ENCODE measurements around the gene PWWP2A. TPM values are rescaled to one million over a fixed set of nuclear protein-coding genes. Genes with fewer than 3 reads are reported as not detected.

The PWWP2A gene
- total RNA-seq, 1 experiment from 2014 or later: 14.7 TPM

GRCh38 chr5:160089531-160089930, 29.7 kb downstream of the PWWP2A start:
- TF ChIP-seq ZBTB33 (IDR thresholded peaks at IDR 0.05; ENCODE audit: extremely low read depth, insufficient replicate concordance, low read length): no peak
- no peak for TF ChIP-seq EGR1 (IDR thresholded peaks at IDR 0.05; ENCODE audit: low read depth)
- no peak for TF ChIP-seq RAD21 (IDR thresholded peaks at IDR 0.05; ENCODE audit: low read depth)
- TF ChIP-seq ZNF274 (IDR thresholded peaks at IDR 0.05; ENCODE audit: low read depth, low read length): no peak
- TF ChIP-seq SP1 (IDR thresholded peaks at IDR 0.05; ENCODE audit: low read depth): no peak
- no peak for TF ChIP-seq ZFX (IDR thresholded peaks at IDR 0.05)
- TF ChIP-seq POLR2AphosphoS5 (IDR thresholded peaks at IDR 0.05; ENCODE audit: low read depth, low read length): no peak
- no peak for TF ChIP-seq ATF3 (IDR thresholded peaks at IDR 0.05)
- TF ChIP-seq SRF (IDR thresholded peaks at IDR 0.05; ENCODE audit: low read depth): no peak
- TF ChIP-seq MAX (IDR thresholded peaks at IDR 0.05): no peak
- TF ChIP-seq EZH2 (IDR thresholded peaks at IDR 0.05): no peak
- TF ChIP-seq POLR2A (IDR thresholded peaks at IDR 0.05; ENCODE audit: borderline replicate concordance, extremely low read depth, insufficient read depth, insufficient read length): no peak
- TF ChIP-seq JUND (IDR thresholded peaks at IDR 0.05): no peak
- TF ChIP-seq ELF1 (IDR thresholded peaks at IDR 0.05; ENCODE audit: borderline replicate concordance, low read depth): no peak
- TF ChIP-seq YY1 (IDR thresholded peaks at IDR 0.05; ENCODE audit: extremely low read depth, insufficient replicate concordance, low read depth, low read length): no peak
- no peak for TF ChIP-seq CTCF (IDR thresholded peaks at IDR 0.05 in 2 of 3, conservative IDR thresholded peaks at IDR 0.05 in 1 of 3; ENCODE audit: borderline replicate concordance in 1 of 3, insufficient read depth in 1 of 3, low read depth in 2 of 3, low read length in 2 of 3)
- no peak for TF ChIP-seq CBX3 (IDR thresholded peaks at IDR 0.05; ENCODE audit: low read depth)
- no peak for TF ChIP-seq SIN3A (IDR thresholded peaks at IDR 0.05; ENCODE audit: low read depth)
- no peaks in the 10 kb centered on the region for H3K9me2 ChIP-seq (ENCODE audit: insufficient read depth)
- CTCF ChIA-PET: interaction anchor here (0.6 kb wide), 1 partner anchor 9 kb away, joined by 3 read pairs; no protein-coding TSS in a partner anchor
- H2AFZ ChIP-seq (ENCODE audit: low read depth, low read length, poor library complexity, severe bottlenecking): no peak overlapping the region
- POLR2A ChIA-PET: no interaction called here
- ATAC-seq (no peak), DNase-seq (ENCODE audit: low read depth, low spot score) (no peak)
- no peak overlapping the region for H3K4me2 ChIP-seq (ENCODE audit: low read length)
- no peak overlapping the region for H3K4me3 ChIP-seq (replicated peaks in 1 of 2; ENCODE audit: low read depth in 1 of 2, low read length in 2 of 2)
- 0 out of 2 replicates have a peak, but pooled peaks cover 6% of the 10 kb centered on the region for H4K20me1 ChIP-seq (ENCODE audit: insufficient read depth)
- peaks cover 11 to 13% of the 10 kb centered on the region in 2 experiments; a peak in 2 of 4 replicates for H3K36me3 ChIP-seq (ENCODE audit: control insufficient read depth in 1 of 2, insufficient read depth in 2 of 2, low read length in 2 of 2)
- H3K79me2 ChIP-seq (ENCODE audit: insufficient read depth, low read length): no peaks in the 10 kb centered on the region
- no peaks in the 10 kb centered on the region for H3K9me3 ChIP-seq (ENCODE audit: control insufficient read depth in 1 of 2, insufficient read depth in 1 of 2, low read depth in 1 of 2, low read length in 2 of 2)
- H3K4me1 ChIP-seq (ENCODE audit: control insufficient read depth in 1 of 2, insufficient read depth in 2 of 2, low read length in 2 of 2): no peaks in the 10 kb centered on the region
- H3K27ac ChIP-seq (ENCODE audit: low read depth, low read length): no peak overlapping the region
- intact Hi-C loops (cut with micrococcal nuclease): no loop called here
- no peaks in the 10 kb centered on the region for H3K27me3 ChIP-seq (ENCODE audit: insufficient read depth, low read length)
- H3K9ac ChIP-seq (ENCODE audit: low read length): no peak overlapping the region
- RAD21 ChIA-PET (ENCODE audit: low non-redundant PET in 1 of 2, low total read pairs in 2 of 2, uncharacterized antibody in 2 of 2, unreplicated experiment in 2 of 2): no interaction called here
- BruUV-seq (replicated peaks): no TSS peak

Measured in HCT116 (cell line).